ENCODE data around the gene ENAH.

DNA sequence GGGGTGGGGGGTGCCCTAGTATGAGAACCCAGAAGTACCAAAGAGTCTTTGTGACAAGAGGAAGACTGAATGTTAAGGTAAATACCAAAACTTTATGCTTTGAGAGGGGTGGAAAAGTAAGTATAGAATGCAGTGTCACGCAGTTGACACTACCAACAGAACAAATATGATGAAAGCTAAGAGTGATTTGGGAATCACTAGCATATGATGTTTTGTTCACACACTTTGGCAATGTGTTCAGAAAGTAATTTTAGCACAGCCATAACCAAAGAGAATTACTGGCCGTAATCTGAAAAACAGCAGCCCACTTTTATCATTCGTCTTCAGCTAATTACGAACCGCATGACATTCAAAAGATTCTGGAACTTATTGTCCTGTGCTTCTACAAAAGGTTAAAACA is 59.5 kb downstream of the ENAH start:
- no peak for TF ChIP-seq EZH2 (IDR thresholded peaks at IDR 0.05)
- no peak for TF ChIP-seq POLR2AphosphoS5 (IDR thresholded peaks at IDR 0.05; ENCODE audit: borderline replicate concordance, low read depth, low read length)
- TF ChIP-seq FOXP2 (optimal IDR thresholded peaks at IDR 0.05; ENCODE audit: control extremely low read depth, extremely low read length, insufficient read depth): no peak

Measured in SK-N-MC (cell line).